ENCODE results near the gene FGD4.
"Not testable (repeated sequence)": the region's sequence is repeated elsewhere in the genome, so short reads cannot be mapped to it uniquely, and the experiment has no call there.

FGD4 gene

GRCh38 chr12:32494656-32495055 is 95.3 kb downstream of the FGD4 start:
- DNase-seq (ENCODE audit: low spot score): no peak

GRCh38 chr12:32496946-32497345 is 97.6 kb downstream of the FGD4 start:
- DNase-seq (ENCODE audit: low spot score): no peak

- DNase-seq (ENCODE audit: low spot score): no peak
Observed at GRCh38 chr12:32497864-32498263, 98.5 kb downstream of the FGD4 start.

DNA sequence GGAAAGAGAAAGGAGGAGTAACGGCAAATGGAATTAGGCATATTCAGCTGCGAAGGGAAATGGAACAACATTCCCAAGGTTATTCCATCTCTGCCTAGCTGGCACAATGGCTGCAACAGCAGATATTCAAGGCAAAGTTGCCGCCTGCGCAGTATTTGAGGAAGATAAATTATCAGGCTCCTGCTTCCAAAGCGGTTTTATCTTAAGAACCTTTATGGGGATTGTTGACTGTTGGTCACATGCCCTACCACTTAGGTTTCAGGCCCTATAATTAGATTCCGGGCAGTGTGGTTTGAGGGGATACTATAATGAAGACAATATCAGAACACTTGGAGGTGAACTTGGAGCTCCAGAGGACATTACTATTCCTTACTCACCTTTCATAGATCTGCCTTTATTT is 99.7 kb downstream of the FGD4 start:
- no peak for DNase-seq (ENCODE audit: low spot score)

- DNase-seq (ENCODE audit: low spot score): peak; percentile 72
Observed at GRCh38 chr12:32501835-32502333, 102.5 kb downstream of the FGD4 start.

GRCh38 chr12:32502693-32503502 is 103.5 kb downstream of the FGD4 start:
- peak; percentile 65 for DNase-seq (ENCODE audit: low spot score)

GRCh38 chr12:32503730-32504129 is 104.4 kb downstream of the FGD4 start:
- DNase-seq (ENCODE audit: low spot score): no peak

- no peak for DNase-seq (ENCODE audit: low spot score)
Observed at GRCh38 chr12:32504591-32504990, 105.2 kb downstream of the FGD4 start.

DNA sequence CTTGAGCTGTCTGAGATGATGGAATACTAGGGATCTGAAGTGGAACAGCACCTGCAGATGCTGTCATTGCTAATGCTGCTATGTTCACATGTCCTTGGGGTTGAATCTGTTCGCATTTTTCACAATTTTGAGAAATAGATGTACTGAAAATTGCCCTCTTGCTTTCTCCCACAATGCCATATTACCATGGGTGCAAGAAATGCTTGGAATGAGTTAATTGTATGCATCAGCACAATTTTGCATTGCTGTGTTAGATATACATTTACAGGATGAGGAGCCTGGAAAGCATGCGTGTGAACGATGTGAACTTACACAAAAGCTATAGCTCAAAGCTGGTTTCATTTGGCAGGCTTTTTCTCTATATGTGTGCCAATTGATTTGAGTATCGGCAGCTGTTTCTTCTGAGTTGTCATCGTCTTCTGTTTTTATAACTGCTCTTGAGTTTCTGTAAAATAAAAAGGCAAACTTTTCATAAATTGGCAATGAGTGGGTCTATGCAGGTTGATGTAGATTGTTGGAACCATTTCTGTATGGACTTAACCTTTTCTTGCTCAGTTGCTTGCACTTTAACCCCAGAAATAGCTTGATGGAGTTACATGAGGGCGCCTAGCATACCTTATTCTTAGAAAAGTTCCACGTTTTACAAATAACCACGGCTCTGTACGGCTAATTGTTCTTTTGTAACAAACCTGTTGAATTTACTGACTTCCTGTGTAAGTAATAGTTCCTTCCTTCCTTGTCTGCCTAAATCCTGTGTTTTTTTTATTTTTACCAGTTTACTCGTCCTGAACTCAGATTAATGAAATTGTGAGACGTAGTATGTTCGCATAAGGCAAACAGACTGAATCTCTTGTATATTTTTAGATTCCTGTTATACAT is 105.9 kb downstream of the FGD4 start:
- DNase-seq (ENCODE audit: low spot score): no peak

DNA sequence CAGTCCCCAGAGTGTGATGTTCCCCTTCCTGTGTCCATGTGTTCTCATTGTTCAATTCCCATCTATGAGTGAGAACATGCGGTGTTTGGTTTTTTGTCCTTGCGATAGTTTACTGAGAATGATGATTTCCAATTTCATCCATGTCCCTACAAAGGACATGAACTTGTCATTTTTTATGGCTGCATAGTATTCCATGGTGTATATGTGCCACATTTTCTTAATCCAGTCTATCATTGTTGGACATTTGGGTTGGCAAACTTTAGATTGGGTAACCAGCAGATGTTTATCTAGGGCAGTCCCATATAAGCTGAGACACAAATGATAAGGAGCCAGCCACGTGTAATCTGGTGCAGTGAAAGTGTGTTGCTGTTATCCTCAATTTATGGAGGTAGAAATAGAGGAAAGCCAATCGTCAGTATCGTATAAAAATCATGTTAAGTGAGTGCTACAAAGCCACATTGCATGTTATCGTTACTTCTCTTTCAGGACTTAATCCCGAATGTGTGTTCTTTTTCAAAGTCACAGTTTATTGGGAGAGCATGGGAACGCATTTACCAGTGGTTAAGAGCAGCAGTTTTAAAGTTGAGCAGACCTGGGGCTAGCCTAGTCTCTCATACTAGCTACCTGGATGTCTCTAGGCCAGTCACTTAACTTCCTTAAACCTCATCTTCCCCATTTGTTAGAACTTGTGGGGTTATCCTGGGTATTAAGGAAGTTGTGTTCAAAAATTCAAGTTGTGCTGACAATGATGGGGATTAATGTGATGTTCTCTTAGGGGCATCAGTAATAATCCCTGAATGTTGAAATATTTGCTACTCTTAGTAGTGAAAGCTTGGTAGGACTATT is 108.0 kb downstream of the FGD4 start:
- DNase-seq (ENCODE audit: low spot score): not testable (repeated sequence)

DNA sequence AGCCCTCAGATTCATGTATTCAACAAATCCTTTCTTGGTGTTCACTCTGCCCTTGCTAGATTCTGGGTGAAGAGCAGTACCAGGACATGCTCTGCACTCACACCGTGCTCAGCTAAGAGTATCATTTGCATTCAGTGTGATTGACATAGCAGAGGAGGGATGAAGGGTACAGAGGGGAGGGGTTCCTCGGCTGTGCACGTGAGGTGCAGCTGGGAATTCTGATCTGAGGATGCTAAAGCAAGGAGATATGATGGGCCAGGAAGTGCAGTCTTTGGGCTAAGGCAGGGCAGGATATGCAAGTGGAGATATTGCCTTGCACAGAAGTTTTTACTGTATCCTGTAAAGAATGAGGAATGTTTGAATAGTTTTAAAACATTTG is 108.6 kb downstream of the FGD4 start:
- no peak for DNase-seq (ENCODE audit: low spot score)

DNA sequence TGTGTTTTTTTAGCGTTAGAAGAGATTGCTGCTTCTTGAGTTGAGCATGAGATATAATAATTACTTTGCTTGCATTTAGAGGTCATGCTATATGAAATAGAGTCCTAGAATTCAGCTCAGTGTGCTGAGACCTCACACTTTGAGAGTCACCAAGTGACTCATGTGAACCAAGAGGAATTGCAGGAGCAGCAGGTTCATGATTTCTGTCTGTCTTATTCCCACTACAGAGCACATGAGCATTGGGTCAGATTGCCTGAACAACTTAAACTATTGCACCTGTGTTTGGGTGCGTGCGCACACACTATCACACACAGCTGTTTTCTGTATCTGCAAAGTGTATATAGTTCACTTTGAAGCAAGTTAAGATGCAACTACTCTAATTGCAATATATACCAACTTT is 109.3 kb downstream of the FGD4 start:
- no peak for DNase-seq (ENCODE audit: low spot score)

GRCh38 chr12:32509328-32510091 is 110.2 kb downstream of the FGD4 start:
- no peak for DNase-seq (ENCODE audit: low spot score)

- DNase-seq (ENCODE audit: low spot score): not testable (repeated sequence)
Observed at GRCh38 chr12:32511976-32512375, 112.6 kb downstream of the FGD4 start.

GRCh38 chr12:32512379-32512778 is 113.0 kb downstream of the FGD4 start:
- no peak for DNase-seq (ENCODE audit: low spot score)

DNA sequence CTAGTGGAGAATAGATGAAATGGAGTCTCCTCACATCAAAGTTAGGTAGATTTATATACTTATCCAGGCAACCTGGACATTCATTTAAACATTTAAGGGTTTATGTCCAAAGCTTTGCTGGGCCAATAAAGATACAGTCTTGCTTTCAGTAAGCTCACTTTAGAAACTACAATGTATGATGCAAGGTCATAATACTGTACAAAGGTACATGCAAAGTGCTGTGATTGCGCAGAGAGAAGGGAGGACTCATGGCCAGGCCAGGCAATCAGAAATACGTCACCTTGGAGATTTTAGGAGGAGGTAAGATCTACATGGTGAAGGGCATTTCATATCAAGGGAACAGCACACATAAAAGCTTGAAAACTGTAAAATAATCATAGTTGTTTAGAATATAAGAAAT is 113.6 kb downstream of the FGD4 start:
- no peak for DNase-seq (ENCODE audit: low spot score)

- DNase-seq (ENCODE audit: low spot score): no peak
Observed at GRCh38 chr12:32515137-32515873, 115.9 kb downstream of the FGD4 start.

DNA sequence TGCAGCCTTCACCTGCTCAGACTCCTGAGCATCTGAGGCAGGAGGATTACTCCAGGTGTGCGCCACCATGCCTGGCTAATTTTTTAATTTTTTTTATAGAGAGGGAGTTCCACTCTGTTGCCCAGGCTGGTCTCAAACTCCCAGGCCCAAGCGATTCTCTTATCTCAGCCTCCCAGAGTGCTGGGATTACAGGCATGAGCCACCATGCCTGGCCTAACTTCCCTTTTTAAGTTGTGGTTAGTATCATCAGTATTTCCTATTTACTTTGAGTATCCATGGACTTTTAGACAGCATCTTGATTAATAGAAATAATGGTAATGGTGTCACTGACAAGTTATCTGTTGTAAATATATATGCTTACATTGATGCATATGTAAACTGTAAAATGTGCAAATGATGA is 116.9 kb downstream of the FGD4 start:
- no peak for DNase-seq (ENCODE audit: low spot score)

DNA sequence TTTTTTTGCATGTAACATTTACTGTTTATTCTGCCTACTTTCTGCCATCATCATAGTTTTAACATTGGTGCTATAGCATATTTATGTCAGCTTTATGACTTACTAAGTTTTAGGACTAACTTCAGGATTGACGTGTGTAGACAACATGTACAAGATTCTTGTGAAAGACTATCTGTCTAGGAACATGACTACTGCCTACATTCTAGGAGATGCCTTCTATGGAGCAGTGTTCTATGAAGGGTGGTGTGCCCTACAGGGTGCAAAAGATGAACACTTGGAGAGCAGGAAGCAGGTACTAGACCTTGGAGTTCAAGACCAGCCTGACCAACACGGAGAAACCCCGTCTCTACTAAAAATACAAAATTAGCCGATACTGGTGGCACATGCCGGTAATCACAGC is 118.6 kb downstream of the FGD4 start:
- no peak for DNase-seq (ENCODE audit: low spot score)

GRCh38 chr12:32519047-32519446 is 119.7 kb downstream of the FGD4 start:
- no peak for DNase-seq (ENCODE audit: low spot score)

Measured in GM03348 (cell line).